Activated naive CD8-positive, alpha-beta T cell (primary cell): ENCODE measurements around the gene ANAPC1.
A peak's percentile ranks its signal among the peaks of the same experiment; 100 is the strongest.

ENCODE experiments used
- H3K27ac Mint-ChIP-seq: one replicate; pipeline ENCODE4 v1.8.0; 2021; ENCODE audit warnings: mixed read lengths
- H3K27me3 Mint-ChIP-seq: one replicate; pipeline ENCODE4 v1.8.0; 2021; ENCODE audit warnings: mixed read lengths
- H3K36me3 Mint-ChIP-seq: one replicate; pipeline ENCODE4 v1.8.0; 2021; ENCODE audit warnings: mixed read lengths
- H3K4me1 Mint-ChIP-seq: one replicate; pipeline ENCODE4 v1.8.0; 2021; ENCODE audit warnings: low read depth, mixed read lengths
- H3K4me3 Mint-ChIP-seq: one replicate; pipeline ENCODE4 v1.8.0; 2021; ENCODE audit warnings: mild to moderate bottlenecking, mixed read lengths
- H3K9me3 Mint-ChIP-seq: one replicate; pipeline ENCODE4 v1.8.0; 2021; ENCODE audit warnings: low read depth, mixed read lengths

The ANAPC1 gene, protein sequence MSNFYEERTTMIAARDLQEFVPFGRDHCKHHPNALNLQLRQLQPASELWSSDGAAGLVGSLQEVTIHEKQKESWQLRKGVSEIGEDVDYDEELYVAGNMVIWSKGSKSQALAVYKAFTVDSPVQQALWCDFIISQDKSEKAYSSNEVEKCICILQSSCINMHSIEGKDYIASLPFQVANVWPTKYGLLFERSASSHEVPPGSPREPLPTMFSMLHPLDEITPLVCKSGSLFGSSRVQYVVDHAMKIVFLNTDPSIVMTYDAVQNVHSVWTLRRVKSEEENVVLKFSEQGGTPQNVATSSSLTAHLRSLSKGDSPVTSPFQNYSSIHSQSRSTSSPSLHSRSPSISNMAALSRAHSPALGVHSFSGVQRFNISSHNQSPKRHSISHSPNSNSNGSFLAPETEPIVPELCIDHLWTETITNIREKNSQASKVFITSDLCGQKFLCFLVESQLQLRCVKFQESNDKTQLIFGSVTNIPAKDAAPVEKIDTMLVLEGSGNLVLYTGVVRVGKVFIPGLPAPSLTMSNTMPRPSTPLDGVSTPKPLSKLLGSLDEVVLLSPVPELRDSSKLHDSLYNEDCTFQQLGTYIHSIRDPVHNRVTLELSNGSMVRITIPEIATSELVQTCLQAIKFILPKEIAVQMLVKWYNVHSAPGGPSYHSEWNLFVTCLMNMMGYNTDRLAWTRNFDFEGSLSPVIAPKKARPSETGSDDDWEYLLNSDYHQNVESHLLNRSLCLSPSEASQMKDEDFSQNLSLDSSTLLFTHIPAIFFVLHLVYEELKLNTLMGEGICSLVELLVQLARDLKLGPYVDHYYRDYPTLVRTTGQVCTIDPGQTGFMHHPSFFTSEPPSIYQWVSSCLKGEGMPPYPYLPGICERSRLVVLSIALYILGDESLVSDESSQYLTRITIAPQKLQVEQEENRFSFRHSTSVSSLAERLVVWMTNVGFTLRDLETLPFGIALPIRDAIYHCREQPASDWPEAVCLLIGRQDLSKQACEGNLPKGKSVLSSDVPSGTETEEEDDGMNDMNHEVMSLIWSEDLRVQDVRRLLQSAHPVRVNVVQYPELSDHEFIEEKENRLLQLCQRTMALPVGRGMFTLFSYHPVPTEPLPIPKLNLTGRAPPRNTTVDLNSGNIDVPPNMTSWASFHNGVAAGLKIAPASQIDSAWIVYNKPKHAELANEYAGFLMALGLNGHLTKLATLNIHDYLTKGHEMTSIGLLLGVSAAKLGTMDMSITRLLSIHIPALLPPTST (N-terminal part only)

GRCh38 chr2:111883661-111884591, at the start of gene ANAPC1:
TSS of gene ANAPC1 (minus strand) at chr2:111884193. CDS start at chr2:111880825, 3,368 bp downstream.
- peaks cover 20% of the 10 kb centered on the region for H3K4me1 Mint-ChIP-seq
- H3K4me3 Mint-ChIP-seq: peak within 1 kb of the TSS; percentile 98

DNA sequence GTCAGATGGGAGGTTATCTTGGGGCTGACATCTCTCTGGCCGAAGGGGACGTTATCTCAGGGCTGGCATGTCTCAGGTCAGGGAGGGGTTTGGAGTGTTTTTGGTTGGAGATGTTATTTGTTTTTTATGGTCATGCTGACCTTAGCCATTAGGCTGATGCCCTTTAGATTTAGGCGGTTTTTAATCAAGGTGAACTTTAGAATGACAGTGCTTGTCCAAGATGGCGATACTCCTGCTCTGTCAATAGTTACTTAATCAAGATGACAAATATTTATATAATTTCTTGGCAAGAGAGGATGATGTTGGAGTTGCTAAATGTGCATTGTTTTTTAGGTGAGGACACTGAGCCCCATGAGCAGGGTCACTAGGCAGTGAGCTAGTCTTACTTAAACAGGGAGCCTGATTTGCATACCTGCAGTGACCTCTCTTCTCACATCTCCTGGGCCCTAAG, 48.9 kb upstream of the ANAPC1 start:
- no peaks in the 10 kb centered on the region for H3K9me3 Mint-ChIP-seq
- no peak overlapping the region for H3K4me3 Mint-ChIP-seq
- H3K4me1 Mint-ChIP-seq: peaks cover 2% of the 10 kb centered on the region
- H3K27me3 Mint-ChIP-seq: no peaks in the 10 kb centered on the region
- H3K36me3 Mint-ChIP-seq: no peaks in the 10 kb centered on the region
- H3K27ac Mint-ChIP-seq: no peak overlapping the region

More at GRCh38 chr2:111883661-111884591, at the start of gene ANAPC1:
- peak within 1 kb of the TSS; percentile 99 for H3K27ac Mint-ChIP-seq
- peaks cover 2% of the 10 kb centered on the region for H3K36me3 Mint-ChIP-seq
- no peaks in the 10 kb centered on the region for H3K9me3 Mint-ChIP-seq
- H3K27me3 Mint-ChIP-seq: no peaks in the 10 kb centered on the region

GRCh38 chr2:111930875-111931274, 46.9 kb upstream of the ANAPC1 start:
- H3K36me3 Mint-ChIP-seq: no peaks in the 10 kb centered on the region
- H3K4me3 Mint-ChIP-seq: no peak overlapping the region
- no peaks in the 10 kb centered on the region for H3K9me3 Mint-ChIP-seq
- H3K27me3 Mint-ChIP-seq: no peaks in the 10 kb centered on the region
- peaks cover 2% of the 10 kb centered on the region for H3K4me1 Mint-ChIP-seq
- H3K27ac Mint-ChIP-seq: no peak overlapping the region

- no peaks in the 10 kb centered on the region for H3K27me3 Mint-ChIP-seq
- no peak overlapping the region for H3K27ac Mint-ChIP-seq
- no peak overlapping the region for H3K4me3 Mint-ChIP-seq
- H3K9me3 Mint-ChIP-seq: no peaks in the 10 kb centered on the region
- peaks cover 2% of the 10 kb centered on the region for H3K4me1 Mint-ChIP-seq
- H3K36me3 Mint-ChIP-seq: no peaks in the 10 kb centered on the region
Observed at GRCh38 chr2:111930409-111930808, 46.4 kb upstream of the ANAPC1 start.

GRCh38 chr2:111927723-111928122, 43.7 kb upstream of the ANAPC1 start:
- Mint-ChIP-seq H3K9me3 (no peaks in the 10 kb centered on the region), H3K27me3 (no peaks in the 10 kb centered on the region), H3K4me3 (no peak overlapping the region), H3K36me3 (no peaks in the 10 kb centered on the region), H3K27ac (no peak overlapping the region), H3K4me1 (peaks cover 2% of the 10 kb centered on the region)

DNA sequence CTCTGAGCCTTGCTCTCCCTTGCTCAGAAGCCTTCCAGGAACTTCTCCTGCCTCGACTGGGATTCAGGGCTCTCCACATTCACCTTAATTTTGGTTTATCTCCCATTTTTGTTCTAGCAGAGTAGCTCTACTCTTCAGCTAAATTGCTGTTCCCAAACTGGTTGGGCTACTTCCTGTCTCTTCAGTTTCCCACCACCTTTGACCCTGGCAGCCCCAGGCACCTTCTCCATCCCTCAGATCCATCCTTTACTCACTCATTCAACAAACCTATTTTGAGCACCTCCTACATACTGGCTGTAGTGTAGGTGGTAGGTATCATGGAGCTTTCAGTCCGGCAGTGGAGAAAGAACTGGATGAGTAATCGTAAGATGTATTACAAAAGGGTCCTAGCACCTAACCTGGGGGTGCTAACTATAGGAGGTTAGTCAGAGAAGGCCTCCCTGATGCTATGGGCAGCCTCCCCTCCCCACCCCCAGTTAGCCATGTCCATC, 40.7 kb upstream of the ANAPC1 start:
- Mint-ChIP-seq H3K4me3 (no peak overlapping the region), H3K27ac (no peak overlapping the region), H3K27me3 (no peaks in the 10 kb centered on the region), H3K36me3 (no peaks in the 10 kb centered on the region), H3K4me1 (no peaks in the 10 kb centered on the region), H3K9me3 (no peaks in the 10 kb centered on the region)

DNA sequence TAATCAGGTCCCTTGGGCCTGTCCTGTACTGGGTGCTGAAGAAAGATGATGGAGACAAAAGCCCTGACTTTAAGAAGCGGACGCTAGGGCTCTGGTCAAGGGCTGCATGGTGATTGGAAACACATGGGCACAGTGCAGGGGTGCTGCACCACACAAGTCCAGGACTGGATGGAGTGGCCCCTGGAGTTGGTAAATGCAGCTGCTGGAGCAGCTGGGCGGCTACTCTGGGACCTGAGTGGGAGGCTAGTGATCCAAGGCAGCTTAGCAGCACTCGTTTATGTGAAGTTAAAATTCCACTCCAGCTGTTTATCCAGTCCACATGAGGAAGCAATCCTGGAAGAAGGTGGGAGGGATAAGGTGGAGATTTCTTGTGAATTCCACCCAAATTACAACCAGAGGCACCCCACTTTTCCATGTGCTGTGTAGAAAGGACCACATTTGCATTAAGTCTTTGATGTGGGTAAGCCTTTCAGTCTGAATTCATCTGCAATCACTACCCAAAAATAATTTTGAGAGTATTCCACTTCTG, 39.3 kb upstream of the ANAPC1 start:
- H3K27me3 Mint-ChIP-seq: no peaks in the 10 kb centered on the region
- H3K4me1 Mint-ChIP-seq: no peaks in the 10 kb centered on the region
- H3K27ac Mint-ChIP-seq: no peak overlapping the region
- H3K4me3 Mint-ChIP-seq: no peak overlapping the region
- no peaks in the 10 kb centered on the region for H3K36me3 Mint-ChIP-seq
- H3K9me3 Mint-ChIP-seq: no peaks in the 10 kb centered on the region

DNA sequence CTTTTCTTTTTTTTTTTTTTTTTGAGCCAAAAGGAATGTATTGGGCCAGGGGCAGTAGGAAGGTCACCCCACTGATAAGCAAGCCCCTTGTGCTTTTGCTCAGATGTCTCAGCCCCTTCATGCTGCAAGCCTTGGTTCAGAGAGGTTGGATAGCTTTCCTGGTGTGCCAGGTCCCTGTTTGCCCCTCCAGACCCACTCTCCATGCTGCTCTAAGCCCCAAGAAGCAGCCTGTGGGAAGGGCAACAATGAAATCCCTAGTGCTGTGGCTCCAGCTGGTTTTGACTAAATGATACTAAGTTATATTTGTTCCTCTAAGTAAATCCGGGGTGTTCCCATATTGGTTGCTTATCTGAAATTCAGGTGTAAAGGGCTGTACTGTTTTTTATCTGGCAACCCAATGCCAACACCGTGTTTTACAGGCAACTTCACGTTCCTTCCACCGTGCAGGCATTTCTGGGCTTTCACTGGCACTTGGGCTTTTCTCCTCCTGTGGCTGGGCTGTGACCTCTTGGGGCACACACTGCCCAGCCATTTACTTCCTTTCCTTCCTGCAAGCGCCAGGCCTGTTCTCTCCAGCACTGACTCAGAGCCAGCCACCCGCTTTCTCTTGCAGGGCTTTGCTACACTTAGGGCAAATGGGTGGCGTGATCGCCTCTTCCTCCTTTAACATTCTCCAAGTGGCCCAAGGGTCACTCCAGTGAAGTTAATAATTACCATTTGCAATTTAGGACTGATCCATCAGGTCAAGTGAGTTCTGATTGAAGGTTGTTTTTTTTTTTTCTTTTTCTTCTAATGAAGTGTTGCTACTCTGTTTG, 36.0 kb upstream of the ANAPC1 start:
- H3K9me3 Mint-ChIP-seq: no peaks in the 10 kb centered on the region
- H3K4me1 Mint-ChIP-seq: no peaks in the 10 kb centered on the region
- H3K36me3 Mint-ChIP-seq: no peaks in the 10 kb centered on the region
- H3K27me3 Mint-ChIP-seq: no peaks in the 10 kb centered on the region
- H3K27ac Mint-ChIP-seq: no peak overlapping the region
- no peak overlapping the region for H3K4me3 Mint-ChIP-seq

DNA sequence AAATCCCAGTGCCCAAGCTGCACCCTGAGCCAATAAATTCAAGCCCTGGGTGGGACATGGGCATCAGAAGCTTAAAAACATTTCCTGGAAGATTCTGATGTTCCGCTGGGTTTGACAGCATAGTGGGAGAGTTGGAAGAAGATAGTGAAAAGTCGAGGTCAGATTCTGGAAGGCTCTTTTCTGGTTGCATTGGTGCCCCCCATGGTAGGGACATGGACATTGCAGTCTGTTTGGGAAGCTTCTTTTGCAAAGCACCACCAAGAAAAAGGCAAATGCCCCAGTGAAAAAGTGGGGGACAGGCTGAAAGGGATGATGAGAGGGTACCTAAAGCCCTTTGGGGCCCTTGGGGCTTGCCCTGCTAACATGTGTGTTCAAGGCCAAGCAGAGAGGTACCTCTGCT, 35.4 kb upstream of the ANAPC1 start:
- no peak overlapping the region for H3K4me3 Mint-ChIP-seq
- H3K27ac Mint-ChIP-seq: no peak overlapping the region
- no peaks in the 10 kb centered on the region for H3K27me3 Mint-ChIP-seq
- H3K9me3 Mint-ChIP-seq: no peaks in the 10 kb centered on the region
- H3K36me3 Mint-ChIP-seq: no peaks in the 10 kb centered on the region
- H3K4me1 Mint-ChIP-seq: no peaks in the 10 kb centered on the region

GRCh38 chr2:111918383-111918806, 34.4 kb upstream of the ANAPC1 start:
- H3K4me3 Mint-ChIP-seq: no peak overlapping the region
- no peak overlapping the region for H3K27ac Mint-ChIP-seq
- no peaks in the 10 kb centered on the region for H3K27me3 Mint-ChIP-seq
- H3K9me3 Mint-ChIP-seq: no peaks in the 10 kb centered on the region
- no peaks in the 10 kb centered on the region for H3K36me3 Mint-ChIP-seq
- no peaks in the 10 kb centered on the region for H3K4me1 Mint-ChIP-seq

GRCh38 chr2:111917106-111917505, 33.1 kb upstream of the ANAPC1 start:
- Mint-ChIP-seq H3K27ac (no peak overlapping the region), H3K36me3 (no peaks in the 10 kb centered on the region), H3K4me1 (no peaks in the 10 kb centered on the region), H3K9me3 (no peaks in the 10 kb centered on the region), H3K4me3 (no peak overlapping the region), H3K27me3 (no peaks in the 10 kb centered on the region)

DNA sequence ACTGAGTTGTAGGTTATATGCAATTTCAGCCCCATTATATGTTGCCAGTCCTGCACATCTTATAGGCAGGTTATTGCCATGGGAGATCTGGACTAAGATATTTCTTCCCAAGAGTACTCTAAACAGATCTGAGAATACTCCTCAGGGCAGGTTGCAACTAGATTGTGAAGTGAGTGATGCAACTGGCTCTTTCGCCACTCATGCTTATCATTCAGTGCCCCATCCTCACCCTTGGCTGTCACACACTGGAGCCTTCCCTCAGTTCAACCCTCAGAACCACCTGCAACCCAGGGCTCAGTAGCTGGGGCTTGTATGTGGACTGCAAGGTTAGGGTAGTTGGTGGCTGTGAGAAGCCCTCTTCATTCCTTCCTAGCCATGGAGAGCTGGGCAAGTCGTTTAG, 28.6 kb upstream of the ANAPC1 start:
- no peak overlapping the region for H3K4me3 Mint-ChIP-seq
- H3K27ac Mint-ChIP-seq: no peak overlapping the region
- H3K36me3 Mint-ChIP-seq: no peaks in the 10 kb centered on the region
- H3K4me1 Mint-ChIP-seq: no peaks in the 10 kb centered on the region
- no peaks in the 10 kb centered on the region for H3K9me3 Mint-ChIP-seq
- H3K27me3 Mint-ChIP-seq: no peaks in the 10 kb centered on the region
